HuH-7 (cell line): ENCODE measurements around the gene GASK1A.

Experiments used
- DNase-seq: peaks from one replicate; pipeline ENCODE4 v3.0.0; 2011; ENCODE audit warnings: low spot score

Gene GASK1A

DNA sequence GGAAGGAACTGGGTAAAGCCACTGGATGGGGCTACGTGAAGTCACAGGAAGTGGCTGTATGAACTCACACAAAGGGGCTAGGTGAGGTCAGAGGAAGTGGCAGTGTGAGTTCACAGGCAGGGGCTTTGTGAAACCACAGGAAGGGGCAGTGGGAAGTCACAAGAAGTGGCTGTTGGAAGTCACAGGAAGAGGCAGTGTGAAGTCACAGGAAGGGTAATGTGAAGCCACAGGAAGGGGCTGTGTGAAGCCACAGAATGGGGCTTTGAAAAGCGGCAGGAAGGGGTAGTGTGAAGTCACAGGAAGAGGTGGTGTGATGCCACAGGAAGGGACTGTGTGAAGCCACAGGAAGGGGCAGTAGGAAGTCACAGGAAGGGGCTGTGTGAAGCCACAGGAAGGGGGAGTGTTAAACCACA is 34.6 kb downstream of the GASK1A start:
- DNase-seq = no peak

DNA sequence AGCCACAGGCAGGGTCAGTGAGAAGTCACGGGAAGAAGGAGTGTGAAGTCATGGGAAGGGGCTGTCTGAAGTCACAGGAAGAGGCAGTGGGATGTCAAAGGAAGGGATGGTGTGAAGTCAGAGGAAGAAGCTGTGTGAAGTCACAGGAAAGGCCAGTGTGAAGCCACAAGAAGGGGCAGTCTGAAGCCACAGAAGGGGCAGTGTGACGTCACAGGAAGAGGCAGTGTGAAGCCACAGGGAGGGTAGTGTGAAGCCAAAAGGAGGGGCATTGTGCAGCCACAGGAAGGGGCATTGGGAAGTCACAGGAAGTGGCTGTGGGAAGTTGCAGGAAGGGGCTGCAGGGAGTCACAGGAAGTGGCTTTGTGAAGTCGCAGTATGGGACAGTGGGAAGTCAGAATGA is 35.1 kb downstream of the GASK1A start:
- DNase-seq = no peak

DNA sequence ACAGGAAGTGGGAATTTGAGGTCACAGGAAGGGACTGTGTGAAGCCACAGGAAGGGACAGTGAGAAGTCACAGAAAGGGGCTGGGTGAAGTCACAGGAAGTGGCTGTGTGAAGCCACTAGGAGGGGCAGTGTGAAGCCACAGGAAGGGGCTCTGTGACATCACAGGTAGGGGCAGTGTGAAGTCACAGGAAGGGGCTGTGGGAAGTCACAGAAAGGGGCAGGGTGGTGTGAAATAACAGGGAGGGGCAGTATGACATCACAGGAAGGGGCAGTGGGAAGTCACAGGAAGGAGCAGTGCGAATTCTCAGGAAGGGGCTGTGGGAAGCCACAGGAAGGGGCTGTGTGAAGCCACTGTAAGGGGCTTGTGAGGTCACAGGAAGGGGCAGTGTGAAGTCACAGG is 35.8 kb downstream of the GASK1A start:
- DNase-seq = no peak

DNA sequence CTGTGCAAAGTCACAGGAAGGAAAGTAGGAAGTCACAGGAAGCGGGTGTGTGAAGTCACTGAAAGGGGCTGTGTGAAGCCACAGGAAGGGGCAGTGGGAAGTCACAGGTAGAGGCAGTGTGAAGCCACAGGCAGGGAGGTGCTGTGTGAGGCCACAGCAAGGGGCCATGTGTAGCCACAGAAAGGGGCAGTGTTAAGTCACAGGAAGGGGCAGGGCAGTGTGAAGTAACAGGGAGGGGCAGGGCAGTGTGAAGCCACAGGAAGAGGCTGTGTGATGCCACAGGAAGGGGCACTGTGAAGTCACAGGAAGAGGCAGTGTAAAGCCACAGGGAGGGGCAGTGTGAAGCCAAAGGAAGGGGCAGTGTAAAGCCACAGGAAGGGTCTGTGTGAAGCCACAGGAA is 36.5 kb downstream of the GASK1A start:
- no peak for DNase-seq

DNA sequence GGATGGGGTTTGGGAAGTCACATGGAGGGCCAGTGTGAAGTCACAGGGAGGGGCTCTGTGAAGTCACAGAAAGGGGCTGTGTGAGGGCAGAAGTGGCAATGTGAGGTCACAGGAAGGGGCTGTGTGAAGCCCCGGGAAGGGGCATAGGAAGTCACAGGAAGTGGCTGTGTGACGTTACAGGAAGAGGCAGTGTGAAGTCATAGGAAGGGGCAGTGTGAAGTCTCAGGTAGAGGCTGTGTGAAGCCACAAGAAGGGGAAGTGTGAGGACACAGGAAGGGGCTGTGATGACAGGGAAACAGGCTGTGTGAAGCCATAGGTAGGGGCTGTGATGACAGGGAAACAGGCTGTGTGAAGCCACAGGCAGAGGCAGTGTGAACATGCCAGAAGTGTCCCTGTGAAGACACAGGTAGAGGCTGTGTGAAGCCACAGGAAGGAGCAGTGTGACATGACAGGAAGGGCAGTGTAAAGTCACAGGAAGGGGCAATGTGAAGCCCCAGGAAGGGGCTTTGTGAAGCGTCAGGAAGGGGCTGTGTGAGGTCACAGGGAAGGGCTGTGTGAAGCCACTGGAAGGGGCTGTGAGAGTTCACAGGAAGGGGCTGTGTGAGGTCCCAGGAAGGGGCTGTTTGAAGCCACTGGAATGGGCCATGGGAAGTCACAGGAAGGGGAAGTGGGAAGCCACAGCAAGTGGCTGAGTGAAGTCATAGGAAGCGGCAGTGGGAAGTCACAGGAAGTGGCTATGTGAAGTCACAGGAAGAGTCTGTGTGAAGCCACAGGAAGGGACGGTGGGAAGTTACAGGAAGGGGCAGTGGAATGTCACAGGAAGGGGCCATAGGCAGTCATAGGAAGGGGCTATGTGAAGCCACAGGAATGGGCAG is 37.1 kb downstream of the GASK1A start:
- no peak for DNase-seq

DNA sequence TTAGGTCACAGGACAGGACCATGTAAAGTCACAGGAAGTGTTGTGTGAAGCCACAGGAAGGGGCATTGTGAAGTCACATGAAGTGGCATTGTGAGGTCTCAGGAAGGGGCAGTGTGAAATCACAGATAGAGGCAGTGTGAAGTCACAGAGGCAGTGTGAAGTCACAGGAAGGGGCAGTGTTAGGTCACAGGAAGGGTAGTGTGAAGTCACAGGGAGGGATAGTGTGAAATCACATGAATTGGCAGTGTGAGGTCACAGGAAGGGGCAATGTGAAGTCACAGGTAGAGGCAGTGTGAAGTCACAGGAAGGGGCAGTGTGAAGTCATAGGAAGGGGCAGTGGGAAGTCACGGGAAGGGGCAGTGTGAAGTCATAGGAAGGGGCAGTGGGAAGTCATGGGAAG is 37.9 kb downstream of the GASK1A start:
- no peak for DNase-seq

DNA sequence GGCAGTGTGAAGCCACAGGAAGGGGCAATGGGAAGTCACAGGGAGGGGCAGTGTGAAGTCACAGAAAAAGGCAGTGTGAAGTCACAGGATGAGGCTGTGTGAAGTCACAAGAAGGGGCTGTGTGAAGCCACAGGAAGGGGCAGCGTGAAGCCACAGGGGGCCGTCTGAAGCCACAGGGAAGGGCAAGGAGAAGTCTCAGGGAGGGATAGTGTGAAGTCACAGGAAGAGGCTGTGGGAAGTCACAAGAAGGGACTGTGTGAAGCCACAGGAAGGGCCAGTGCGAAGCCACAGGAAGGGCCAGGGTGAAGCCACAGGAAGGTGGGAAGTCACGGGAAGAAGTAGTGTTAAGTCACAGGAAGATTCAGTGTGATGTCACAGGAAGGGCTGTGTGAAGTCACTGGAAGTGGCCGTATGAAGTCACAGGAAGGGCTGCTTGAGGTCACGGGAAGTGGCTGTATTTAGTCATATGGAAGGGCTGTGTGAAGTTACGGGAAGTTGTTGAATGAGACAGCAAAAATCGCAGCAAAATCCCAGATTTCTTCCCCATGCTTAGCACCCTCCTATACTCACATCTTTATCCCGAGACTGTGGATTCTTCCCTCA is 38.6 kb downstream of the GASK1A start:
- no peak for DNase-seq

DNA sequence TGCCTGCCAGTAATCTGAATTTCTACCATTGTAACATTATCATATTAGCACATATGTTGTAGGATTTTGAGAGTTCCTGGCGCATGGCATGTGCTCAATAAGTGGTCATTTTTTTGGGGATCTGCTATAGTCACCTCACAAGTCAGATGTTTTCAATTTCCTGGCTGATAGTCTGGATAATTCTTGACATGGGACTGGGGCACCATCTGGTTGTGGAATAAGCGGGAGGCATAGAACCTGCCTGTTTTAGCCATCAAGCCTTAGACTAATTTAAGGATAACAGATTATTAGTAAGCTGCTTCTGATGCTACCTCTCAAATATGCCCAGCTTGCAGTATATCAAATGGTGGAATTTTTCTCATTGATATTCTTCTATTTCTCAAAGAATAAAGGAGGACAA is 39.1 kb downstream of the GASK1A start:
- DNase-seq = no peak

DNA sequence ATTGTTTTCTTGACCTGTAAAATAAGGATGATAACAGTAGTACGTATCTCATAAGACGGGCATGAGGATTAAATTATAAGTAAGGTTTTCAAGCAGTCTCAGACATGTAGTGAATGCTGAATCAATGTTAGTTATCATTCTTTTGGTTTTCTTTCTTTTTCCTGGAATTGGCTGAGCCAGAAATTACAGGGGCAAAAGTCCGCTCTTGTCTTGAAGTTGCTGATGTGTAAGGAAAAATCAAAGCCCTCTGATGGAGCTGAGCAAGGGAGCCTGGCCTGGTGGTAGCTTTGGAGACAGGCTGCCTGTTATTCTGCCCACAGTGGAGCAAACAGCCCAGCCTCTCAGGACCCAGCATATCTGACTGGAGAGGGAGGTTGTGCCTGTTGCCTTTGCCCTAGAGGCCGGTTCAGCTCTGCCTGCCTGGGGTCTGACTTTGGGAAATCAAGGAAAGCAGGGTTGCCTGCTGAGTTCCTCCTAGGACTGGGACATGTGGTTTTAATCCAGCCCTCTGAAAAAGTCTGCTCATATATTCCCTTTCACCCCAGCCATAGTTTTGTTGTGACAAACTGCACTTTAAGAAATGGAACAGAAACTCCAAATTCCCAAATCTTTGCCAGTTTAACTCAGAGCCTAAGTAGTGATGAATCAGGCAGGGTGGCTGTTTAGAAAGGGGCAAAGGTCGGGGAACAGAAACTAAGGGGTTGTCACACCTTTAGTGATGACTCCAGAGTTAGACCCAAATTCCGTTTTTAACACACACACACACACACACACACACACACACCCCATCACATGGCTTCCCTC is 40.1 kb downstream of the GASK1A start:
- DNase-seq = no peak

DNA sequence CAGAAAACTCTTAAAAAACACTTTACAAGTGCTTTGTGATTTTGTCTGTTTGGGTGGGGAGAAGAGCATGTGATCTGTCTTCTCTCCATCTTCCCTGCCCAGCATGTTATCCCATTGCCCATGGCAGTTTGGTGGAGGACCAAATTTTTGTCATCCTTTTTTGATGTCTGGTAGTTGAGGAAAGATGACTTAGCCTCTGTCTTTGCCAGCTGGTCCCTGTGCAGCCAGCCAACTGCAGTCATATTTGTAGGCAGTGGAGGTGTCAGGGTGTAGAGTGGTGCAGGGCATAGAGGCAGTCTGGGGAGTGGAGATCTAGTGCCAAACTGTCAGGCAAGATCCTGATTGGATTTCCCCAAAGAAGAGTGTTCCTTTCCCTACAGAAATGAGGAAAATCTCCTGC is 40.7 kb downstream of the GASK1A start:
- DNase-seq = no peak

DNA sequence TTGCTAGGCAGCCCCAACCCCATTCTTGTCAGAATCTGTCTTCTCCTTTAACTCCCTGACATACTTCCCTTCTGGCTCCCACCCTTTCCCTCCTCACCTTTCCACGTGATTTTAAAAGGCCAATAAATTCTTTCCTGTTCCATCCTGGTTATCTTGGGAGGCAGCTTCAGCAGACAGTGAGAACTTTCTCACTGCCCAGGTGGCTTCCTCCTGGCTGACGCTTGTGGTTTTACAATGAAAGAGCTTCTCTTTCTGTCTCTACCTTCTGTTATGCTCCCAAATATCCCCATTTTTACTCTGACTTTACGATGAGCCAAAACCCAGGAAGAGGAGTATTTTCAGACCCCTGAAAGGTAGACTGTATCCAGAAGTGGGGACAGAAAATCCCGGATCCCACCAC is 42.1 kb downstream of the GASK1A start:
- DNase-seq = no peak

DNA sequence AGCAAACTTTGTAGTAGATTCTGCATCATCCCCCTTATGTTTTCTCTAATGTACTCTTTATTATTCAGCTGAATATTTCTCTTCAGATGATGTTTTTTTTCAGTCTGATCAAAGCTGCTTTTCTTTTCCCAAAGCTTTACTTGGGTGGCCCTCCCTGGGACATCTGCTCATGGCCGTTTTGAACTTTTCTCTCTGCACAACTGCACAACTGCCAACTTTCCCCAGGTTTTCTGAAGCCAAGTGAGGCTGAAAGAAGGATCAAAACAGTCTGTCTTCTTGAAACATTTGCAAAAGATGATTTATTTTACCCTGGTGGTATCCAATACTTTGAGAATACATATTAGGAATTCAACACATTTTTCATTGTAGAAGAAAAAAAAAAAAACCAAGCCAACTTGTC is 43.0 kb downstream of the GASK1A start:
- no peak for DNase-seq

DNA sequence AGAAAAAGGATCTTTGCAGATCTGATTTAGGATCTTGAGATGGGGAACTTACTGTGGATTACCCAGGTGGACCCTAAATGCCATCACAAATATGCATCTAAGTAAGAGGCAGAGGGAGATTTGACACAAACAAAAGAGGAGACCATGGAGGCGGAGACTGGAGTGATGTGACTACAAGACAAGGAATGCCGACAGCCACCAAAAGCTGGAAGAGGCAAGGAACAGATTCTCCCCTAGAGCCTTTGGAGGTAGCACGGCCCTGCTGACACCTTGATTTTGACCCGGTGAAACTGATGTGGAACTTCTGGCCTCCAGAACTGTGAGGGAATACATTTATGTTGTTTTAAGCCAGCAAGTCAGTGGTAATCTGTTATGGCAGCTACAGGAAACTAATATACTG is 44.0 kb downstream of the GASK1A start:
- DNase-seq = no peak

DNA sequence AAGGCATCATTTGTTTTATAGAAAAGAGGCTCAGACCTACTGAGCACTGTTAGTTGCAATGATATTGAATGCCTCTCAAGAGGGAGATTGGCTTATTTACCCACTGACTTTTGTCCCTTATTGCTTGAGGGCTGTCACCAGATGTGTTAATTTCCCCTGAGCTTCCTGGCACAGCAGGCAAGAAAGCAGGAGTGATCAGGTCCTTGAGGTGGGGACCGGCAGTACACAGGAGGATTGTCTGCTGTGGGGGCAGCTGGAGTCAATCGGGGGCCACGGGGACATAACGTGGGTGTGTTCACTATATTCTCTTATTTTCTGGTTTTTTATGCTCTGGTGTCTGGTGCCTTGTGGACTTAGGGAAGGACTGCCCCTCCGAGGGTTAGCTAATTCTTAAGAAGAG is 44.6 kb downstream of the GASK1A start:
- DNase-seq = no peak

DNA sequence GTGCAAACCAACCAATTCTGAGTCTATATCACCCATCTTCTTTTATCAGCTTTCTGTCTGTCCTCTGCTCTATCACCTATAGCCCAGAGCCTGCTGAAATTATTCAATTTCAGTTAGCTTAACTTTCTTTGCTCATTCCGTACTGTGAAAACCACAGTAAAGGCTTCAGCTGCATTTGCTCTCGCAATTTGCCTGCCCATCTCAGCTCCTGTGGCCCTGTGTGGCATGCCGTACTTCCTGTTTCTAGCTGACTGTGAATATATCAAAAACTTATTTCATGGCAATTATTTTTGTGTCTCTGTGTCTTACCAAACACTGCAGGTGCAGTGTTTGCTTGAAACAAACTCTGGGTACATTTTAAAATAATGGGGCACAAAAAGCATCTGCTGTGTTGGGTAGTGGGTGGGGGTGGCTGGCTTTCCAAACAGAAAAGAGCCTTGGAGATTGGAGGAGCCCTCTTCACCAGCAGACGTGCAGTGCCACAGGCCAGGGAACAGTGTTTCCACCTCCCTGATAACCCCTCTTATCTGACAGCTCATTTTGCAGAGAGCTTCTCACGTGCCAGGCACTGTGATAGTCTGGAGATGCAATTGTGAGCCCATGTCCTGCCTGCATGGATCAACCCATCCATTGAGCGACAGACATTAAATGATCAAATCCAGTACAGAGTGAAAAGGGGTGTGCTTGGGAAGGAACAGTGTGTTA is 45.2 kb downstream of the GASK1A start:
- DNase-seq = no peak

DNA sequence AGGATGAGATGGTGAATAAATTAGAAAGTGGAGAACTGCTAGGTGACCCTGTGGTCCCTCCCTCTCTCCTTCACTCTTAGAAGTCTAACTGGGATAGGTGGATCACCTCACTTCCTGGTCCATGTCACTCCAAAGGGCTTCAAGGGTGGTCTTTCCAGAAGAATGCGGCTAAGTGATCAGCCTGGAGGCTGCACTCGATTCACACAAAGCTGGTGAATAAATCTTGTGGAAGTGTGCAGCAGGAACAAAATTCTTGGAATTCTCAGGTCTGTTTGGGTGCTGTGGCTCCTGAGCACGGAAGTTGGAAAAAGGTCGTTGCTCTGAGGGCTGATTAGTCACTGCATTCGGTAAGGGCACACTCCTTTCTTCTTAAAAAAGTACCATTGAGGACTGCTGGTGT is 46.3 kb downstream of the GASK1A start:
- no peak for DNase-seq

DNA sequence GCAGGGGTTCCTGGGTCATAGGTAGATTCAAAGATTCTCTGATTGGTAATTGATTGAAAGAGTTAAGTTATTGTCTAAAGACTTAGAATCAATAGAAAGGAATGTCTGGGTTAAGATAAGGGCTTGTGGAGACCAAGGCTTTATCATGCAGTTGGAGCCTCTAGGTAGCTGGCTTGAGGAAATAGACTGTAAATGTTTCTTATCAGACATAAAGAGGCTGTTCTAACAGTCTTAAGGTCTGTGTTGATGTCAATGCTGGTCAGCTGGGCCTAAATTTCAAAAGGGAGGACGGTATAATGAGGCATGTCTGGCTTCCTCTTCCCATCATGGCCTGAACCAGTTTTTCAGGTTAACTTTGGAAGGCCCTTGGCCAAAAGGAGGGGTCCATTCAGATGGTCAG is 48.9 kb downstream of the GASK1A start:
- no peak for DNase-seq

DNA sequence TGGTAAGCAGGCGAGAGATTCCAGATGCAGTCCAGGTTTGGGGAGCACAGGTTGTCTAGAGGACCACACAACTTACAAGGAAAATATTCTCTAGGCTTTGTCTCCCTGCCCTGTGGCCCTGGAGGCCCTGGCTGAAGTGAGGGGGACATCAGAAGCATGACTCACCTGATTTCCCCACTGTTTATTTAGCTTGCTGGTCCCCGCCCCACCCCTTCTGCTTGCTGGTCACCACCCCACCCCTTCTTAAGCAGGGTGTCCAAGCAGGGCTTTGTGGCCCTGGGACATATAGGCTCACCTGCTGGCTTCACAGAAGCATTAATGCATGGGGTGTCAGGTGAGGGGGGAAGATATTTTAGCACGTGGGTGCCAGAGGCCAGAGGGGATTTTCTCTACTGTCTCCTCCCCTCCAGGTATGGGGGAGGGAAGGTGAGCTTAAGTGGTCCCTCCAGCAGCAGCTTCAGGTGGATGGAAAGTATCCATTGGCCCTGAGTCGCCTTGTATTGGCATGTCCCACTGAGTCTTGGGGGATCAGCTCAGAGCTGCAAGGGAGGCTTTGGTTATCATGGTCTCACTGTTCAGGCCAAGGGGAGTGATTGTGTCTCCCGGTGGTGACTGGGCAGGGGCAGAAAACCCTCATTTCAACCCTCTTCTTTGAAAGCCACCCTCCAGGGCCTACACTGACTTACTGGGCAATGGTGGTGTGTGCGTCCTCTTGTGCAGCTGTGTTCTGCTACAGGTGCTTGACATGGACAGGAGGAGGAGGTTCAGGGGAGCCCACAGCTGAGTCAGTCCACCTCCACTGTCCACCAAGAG is 49.8 kb downstream of the GASK1A start:
- no peak for DNase-seq

DNA sequence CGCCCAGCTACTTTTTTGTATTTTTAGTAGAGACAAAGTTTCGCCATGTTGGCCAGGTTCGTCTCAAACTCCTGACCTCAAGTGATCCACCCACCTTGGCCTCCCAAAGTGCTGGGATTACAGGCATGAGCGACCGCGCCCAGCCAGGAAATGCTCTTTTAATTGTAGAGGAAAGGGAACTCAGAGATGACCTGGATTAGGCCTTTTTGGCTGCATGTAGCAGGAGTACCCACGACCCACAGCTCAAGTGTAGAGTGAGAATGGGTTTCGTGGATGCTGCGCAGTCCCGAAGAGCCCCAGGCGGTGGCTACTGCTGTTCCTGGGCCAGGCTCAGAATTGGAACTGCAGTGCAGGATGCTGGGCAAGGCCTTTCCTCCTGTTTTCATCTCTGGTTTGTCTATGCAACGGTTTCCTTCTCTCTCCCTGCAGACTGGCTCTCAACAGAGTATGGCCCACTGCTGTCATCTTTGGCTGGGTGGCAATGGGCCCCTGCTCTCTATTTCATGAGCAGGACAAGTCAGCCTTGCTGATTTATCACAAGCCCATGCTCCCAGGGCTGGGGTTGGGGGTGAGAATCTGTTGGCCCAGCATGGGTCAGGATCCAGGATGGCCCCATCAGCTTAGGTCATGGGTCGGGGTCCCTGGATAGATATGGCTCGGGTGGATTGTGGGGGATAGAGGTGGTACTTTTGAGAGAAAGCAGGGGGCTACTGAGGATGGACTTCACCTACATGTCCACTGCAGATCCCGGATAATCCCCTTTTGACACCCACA is 51.2 kb downstream of the GASK1A start:
- no peak for DNase-seq

DNA sequence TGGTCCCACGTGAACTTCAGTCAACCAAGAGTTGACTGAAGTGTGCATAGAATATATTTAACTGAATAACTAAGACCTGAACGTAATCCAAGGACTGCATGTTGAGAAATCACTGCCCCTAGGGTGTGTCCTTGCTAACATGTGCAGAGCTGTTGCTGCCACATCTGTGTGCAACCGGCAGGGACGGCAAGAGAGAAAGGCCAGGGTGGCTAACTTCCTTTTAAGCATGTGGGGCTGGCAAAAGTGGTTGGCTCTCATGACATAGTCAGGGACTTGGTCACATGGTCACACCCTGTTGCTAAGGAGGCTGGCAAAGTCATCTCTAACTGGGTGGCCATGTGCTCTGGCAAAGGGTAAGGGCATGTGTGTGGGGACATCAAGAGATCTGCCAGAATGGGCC is 52.4 kb downstream of the GASK1A start:
- DNase-seq = no peak
